ENCODE measurements around the gene KATNB1.

KATNB1 gene

GRCh38 chr16:57797526-57798266 lies 62.1 kb downstream of the KATNB1 start:
- no peak for FAIRE-seq

- FAIRE-seq = no peak
Observed at GRCh38 chr16:57798267-57798810, 62.8 kb downstream of the KATNB1 start.

- FAIRE-seq = no peak
Observed at GRCh38 chr16:57798953-57799599, 63.5 kb downstream of the KATNB1 start.

DNA sequence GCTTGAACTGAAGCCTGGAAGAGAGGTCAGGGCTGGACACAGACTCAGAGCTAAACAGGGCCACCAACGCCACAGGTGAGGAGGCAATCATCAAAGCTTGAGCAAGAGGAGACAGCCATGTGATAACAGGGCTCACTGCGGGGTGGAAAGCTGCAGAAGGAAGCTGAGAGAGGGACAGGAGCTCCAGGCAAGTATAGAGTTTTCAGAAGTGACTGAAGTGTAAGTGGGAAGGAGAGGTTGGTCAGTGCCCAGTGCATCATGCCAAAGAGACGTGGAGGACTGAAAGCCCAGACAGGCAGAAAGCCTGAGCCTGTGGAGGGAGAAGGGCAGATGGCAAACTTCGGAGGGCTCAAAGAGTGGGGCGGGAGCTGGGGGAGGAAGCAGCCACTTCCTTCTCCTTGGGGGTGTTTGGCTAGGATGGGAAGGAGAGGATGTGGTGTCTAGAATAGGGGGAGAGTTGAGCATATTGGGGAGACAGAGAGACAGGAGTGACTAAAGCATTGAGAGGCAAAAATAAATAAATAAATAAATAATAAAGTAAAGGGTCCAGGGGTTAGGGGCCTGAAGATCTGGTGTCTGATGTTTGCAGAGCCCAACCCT lies 64.1 kb downstream of the KATNB1 start:
- no peak for FAIRE-seq

DNA sequence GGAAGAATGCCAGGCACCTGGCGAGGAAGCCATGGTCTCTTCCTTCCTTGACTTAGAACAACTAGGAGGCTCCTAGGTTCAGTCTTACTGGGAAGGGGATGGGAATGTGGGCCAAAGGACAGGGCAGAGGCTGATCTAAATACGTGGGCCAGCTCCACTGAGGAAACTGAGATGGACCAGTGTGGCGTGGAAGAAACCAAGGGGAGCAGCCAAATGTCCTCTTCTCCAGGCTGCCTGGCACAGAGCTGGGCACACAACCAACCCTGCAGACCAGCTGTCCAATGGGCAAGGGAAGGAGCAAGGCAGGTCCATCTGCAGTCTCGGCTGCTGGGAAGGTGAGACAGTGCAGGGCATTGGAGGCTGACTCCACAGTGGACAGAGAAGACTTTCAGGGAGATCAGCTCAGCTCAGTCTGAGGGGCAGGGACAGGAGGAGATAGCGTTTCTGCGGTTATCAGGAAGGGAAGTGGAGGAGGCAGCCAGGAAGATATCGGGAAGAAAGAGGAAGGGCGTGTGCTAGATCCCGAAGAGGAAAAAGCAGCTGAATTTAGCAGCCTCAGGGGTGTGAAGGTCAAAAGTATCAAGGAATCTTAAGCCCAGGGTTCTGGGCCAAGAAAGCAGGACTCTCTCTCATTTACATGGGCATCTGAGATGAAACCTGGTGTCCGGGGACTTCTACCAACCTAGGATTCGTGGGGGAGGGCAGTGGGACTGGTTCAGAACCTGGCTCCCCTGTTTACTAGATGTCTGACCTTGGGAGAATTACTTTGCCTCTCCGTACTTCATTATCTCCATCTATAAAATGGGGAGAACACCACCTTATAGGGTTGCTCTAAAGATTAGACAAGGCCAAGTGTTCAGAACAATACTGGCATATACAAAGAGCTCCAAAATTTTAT lies 64.9 kb downstream of the KATNB1 start:
- no peak for FAIRE-seq

DNA sequence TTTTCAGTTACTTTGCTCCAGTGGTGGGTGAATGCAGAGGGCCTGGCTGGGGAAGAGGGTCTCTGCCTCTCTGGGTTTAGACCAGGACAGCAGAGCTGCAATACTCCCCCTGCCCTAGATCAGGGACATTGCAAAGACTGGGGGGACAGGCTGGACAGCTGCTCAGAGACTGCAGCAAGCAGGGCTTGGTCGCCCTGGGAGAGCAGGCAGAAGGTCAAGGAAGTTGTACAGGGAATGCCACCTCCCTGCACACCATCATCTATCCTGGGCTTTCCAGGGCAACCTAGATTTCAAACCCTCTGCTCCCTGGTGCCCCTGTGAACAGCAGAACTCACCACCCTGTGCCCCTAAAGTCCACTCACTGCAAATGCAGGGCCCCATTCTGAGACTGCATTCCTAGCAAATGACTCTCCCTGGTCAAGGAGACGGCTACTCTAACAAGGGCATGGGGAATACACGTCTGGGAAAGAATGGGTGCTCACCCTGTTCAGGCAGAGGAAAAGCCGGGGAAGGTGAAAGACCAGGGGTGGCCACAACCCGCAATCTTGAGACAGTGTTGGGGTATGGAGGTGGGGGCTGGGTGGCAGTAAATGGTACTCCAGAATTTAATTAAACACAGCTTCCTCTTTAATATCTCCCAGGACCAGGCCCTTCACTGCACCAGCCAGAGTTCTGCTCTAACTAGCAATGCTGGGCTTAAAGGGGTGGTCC lies 65.7 kb downstream of the KATNB1 start:
- FAIRE-seq = no peak

DNA sequence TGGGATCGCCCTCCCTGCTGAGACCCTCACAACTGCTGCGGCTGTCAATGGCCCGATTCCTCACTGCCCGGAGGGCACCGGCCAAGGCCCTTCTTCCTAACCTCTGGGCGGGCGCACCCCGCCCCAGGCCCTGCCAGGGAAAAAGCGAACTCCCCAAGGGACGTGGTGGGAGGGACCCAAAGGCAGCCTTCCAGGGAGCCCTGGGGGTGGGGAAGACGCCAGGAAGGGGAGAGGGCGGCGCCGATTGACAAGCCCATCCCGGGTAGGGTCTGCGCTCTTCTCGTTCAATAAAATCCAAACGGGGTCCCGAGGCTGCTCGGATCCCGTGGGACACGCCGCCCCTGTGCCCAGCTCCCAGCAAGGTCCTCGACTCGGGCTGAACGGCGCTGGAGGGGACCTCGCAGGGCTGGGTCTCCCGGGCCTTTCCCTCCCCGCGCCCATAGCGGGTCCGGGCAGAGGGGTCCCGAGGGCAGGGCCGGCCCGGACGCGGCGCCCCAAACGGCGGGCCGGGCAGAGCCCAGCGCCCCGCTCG lies 66.3 kb downstream of the KATNB1 start:
- no peak for FAIRE-seq

- FAIRE-seq = no peak
Observed at GRCh38 chr16:57802341-57803133, 67.0 kb downstream of the KATNB1 start, which contains the start of gene KIFC3. KIFC3 (minus strand) TSS chr16:57802491; CDS start chr16:57798243, 4,248 bp downstream.

- FAIRE-seq = no peak
Observed at GRCh38 chr16:57803134-57803990, 67.8 kb downstream of the KATNB1 start.

- FAIRE-seq = no peak
Observed at GRCh38 chr16:57804111-57804837, 68.7 kb downstream of the KATNB1 start.

GRCh38 chr16:57805176-57805575 lies 69.6 kb downstream of the KATNB1 start:
- FAIRE-seq = no peak
